HEK293T (cell line): ENCODE results near the gene LRP1B.

Experiments used
- ELF4 ChIP-seq: fragments of 450-650 bp; IDR thresholded peaks from 2 replicates; pipeline ENCODE4 v1.6.1; 2017; ENCODE audit warnings: antibody characterized with exemption
- FOXA1 ChIP-seq: fragments of 450-650 bp; IDR thresholded peaks from 2 replicates; pipeline ENCODE4 v1.6.1; 2016; ENCODE audit warnings: mild to moderate bottlenecking
- HDGF ChIP-seq: fragments of 450-650 bp; IDR thresholded peaks from 2 replicates; pipeline ENCODE4 v1.6.1; 2017; ENCODE audit warnings: antibody characterized with exemption, borderline replicate concordance
- SP1 ChIP-seq: fragments of 450-650 bp; IDR thresholded peaks from 2 replicates; pipeline ENCODE4 v1.6.1; 2017

- TF ChIP-seq HDGF (no peak), ELF4 (no peak), FOXA1 (no peak), SP1 (no peak)
Measured at GRCh38 chr2:141796449-141796848, 334.4 kb downstream of the LRP1B start.
